HK-2 (cell line): ENCODE data around the gene ASB7.
"Not testable (repeated sequence)": the region's sequence is repeated elsewhere in the genome, so short reads cannot be mapped to it uniquely, and the experiment has no call there.

Experiments
- DNase-seq: peaks from one replicate; pipeline ENCODE4 v3.0.0-alpha.2; 2018; ENCODE audit not compliant: unreplicated experiment

ASB7 gene, protein sequence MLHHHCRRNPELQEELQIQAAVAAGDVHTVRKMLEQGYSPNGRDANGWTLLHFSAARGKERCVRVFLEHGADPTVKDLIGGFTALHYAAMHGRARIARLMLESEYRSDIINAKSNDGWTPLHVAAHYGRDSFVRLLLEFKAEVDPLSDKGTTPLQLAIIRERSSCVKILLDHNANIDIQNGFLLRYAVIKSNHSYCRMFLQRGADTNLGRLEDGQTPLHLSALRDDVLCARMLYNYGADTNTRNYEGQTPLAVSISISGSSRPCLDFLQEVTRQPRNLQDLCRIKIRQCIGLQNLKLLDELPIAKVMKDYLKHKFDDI

GRCh38 chr15:100602064-100602822 is at the start of gene ASB7, which contains the start of gene LINS1:
TSS of gene ASB7 (plus strand) at chr15:100602589. CDS start at chr15:100612217, 9,628 bp downstream.
TSS of gene LINS1 (minus strand) at chr15:100602184. CDS start at chr15:100580842, 21,342 bp downstream.
- peak; percentile 97 for DNase-seq

DNA sequence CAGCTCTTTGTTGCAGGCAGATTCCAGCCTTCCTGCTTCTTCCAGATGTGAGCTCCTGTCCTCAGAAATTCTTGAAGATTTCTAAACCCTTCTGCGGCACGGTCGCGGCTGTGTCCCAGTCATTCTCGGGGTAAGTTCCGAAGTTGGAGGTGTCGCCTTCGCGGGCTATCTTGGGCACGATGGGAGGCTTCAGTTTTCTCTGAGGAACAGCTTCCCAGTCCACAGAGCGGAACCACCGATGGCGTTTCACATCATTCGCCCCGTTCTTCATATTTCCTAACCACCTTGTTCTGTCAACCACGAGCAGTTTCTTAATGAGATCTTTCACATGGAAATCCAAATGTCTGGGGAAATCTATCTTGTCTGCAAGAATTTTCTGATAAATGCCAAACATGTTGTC is 48.9 kb upstream of the ASB7 start:
- no peak for DNase-seq

DNA sequence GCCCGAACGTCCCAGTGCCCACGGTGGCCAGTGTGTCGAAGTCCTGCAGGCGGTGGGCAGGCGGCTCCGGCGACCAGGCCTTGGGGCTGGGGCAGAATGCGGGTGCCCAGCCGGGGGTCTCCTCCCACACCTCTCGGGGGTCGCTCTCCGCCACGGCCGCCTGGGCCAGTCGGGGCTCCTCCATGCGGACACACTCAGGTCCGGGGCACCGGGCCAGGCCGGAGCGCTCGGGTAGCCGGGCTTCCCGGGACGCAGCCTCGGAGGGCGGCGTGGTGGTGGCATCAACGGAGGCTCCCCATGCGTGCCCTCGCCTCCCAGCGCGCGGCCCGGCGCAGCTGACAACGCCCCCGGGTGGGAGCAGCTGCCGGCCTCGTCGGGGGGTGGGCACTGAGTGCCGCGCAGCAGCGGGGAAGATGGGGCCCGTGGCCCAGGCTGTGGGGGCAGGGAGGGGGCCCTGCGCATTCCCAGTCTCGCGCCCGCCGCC is 43.6 kb upstream of the ASB7 start:
- DNase-seq: no peak

- no peak for DNase-seq
Observed at GRCh38 chr15:100559330-100559729, 43.1 kb upstream of the ASB7 start.

- DNase-seq: no peak
Observed at GRCh38 chr15:100560323-100560722, 42.1 kb upstream of the ASB7 start.

DNA sequence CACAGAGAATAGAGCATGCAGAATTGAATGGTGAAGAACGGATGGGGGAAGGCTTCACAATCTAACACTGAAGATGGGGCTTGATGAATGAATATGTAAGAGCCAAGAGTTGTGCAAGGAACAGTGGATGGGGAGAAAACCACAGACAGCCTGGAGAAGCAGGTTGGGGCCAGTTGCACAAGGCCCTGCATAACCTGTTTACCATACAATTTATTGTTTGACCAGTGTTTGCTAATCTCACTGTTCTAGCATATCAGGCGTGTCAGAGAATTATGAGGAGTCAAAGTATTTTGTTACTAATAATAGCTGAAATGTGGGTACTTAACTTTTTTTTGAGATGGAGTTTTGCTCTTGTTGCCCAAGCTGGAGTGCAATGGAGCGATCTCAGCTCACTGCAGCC is 36.8 kb upstream of the ASB7 start:
- DNase-seq: no peak

- DNase-seq: no peak
Observed at GRCh38 chr15:100566850-100567628, 35.4 kb upstream of the ASB7 start.

DNA sequence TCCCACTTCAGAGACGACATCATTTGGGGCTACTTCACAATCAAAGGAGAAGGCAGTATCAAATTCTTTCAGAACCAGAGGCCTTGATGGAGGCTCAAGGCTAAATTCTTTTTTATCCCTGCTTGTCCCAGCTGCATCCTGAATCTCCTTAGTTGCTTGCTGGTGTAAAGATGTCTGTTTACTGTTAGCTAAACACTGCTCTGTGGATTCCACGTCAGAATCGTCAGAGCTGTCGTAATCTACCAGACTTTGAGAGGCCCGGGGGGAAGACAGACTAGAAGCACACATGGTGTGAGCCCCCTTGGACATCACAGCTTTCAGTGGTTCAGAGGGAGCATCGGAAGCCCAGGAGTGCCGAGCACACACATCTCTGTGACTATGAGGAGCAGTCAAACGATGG is 33.0 kb upstream of the ASB7 start:
- no peak for DNase-seq

GRCh38 chr15:100570275-100570674 is 32.1 kb upstream of the ASB7 start:
- DNase-seq: no peak

DNA sequence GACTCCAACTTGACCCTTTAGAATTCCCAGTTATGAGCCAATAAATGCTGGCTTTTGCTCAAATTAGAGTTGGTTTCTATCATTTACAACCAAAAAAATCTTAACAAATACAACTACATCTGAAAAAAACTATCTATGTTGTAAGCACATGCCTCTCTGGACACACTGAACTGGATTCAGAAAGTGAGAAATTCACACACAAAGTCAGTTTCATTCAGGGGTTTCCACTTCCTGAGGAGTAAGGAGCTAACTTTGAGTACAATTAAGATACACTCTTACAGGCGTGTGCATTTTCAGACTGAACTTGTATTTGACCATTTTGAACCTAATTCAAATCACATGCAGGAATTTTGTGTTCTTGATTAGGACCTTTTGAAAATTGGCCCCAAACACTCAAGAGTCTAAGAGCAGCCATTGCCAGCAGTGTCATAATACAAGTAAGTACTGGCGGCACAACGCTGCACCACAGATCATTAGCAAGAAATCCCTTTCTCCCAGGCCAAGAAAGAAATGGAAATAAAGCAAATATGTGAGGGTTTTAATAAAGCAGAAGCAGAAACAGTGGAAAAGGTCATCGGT is 31.6 kb upstream of the ASB7 start:
- DNase-seq: no peak

DNA sequence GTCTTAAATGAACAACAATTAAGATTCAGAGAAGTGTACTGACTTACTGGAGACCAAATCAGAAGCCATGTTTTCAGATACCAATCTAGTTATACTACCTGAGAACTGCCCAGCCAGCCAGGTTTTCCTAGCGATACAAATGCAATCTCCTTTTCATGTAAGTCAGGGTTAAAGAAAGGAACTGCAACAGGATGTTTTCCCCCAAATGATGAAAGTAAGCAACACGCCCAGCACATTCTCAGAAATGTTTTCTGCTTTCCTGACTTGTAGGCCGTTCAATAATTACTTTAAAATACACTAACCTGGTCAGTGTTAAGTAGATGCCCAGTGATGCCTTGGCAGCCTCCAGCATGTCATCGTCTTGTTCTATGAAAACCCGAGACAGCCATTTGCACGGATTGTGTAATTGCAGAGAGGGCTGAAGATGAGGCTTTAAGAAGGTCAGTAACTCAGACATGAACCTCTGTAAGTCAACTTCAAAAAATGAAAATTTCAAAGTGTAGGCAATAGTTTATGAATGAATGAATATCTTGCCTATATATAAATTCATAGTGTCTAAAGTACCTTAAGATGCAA is 30.7 kb upstream of the ASB7 start:
- no peak for DNase-seq

DNA sequence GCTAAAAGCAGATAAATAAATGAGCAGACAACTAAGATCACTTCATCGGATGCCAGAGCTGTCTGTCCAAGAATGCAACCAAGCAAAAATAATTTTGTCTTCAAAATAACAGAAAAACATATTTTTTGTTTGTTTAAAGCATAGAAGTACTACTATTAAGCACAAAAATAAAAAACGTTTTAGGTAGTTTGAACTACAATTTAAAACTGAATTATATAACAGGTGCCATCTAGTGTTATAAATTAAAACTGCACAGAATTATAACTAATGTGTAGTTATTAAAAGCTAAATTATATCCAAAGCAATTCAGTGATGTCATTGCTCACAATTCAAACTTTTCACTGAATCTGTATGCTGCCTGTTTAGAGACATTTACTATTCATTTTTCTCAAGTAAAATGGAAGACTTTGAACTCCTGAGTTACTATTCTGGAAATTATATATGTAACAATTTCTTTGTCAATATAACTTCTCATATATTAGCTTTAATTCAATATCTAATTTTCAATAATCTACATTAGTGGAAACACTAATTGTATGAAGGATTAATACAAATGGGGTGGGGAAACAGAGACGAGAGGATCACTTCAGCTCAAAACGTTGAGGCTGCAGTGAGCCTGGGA is 29.9 kb upstream of the ASB7 start:
- no peak for DNase-seq

- DNase-seq: no peak
Observed at GRCh38 chr15:100573526-100573925, 28.9 kb upstream of the ASB7 start.

GRCh38 chr15:100580414-100580813 is 22.0 kb upstream of the ASB7 start:
- no peak for DNase-seq

GRCh38 chr15:100588638-100589242 is 13.6 kb upstream of the ASB7 start:
- no peak for DNase-seq

DNA sequence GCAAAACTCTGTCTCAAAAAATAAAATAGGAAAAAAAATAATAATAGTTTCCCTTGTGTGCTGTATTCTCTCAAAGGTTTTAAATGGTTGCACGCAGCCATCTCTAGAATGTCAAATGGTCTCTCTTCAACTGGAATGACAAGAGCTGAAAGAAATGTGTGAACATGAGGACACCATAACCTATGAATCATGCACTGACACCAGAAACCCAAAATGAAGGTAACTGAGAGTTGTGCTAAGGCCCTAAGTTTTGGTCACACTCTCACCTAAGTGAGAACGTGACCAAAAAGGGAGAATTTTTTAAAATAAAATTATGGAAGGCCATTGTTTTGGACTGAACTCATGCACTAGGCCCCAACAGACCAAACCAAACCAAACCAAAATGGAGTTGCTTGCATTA is 11.2 kb upstream of the ASB7 start:
- not testable (repeated sequence) for DNase-seq

- DNase-seq: no peak
Observed at GRCh38 chr15:100591835-100592234, 10.6 kb upstream of the ASB7 start.

GRCh38 chr15:100592898-100593297 is 9.5 kb upstream of the ASB7 start:
- no peak for DNase-seq

GRCh38 chr15:100593431-100593830 is 9.0 kb upstream of the ASB7 start:
- no peak for DNase-seq

DNA sequence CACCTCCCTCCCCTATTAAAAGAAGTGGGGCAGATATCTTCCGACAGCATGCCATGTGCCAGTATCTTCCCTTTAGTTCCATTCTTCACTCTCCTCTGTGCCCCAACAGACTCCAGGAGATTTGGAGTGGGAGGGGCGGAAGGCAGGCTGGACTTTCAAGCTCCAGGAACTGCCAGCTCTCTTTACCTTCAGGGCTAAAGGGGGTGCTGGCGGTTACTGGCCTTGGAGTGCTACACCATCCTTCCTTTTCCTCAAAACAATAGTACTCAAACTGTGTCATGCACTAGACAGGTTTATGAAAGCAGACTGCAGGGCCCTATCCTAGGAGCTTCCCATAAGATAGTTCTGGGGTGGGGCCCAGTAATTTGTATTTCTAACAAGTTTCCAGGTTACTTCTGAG is 6.4 kb upstream of the ASB7 start:
- DNase-seq: no peak

GRCh38 chr15:100596792-100597191 is 5.6 kb upstream of the ASB7 start:
- DNase-seq: no peak
